Measurements from ENCODE around the gene MED6. TPM values are rescaled to one million over a fixed set of nuclear protein-coding genes. Genes with fewer than 3 reads are reported as not detected.
A peak's percentile ranks its signal among the peaks of the same experiment; 100 is the strongest.

MED6 gene
- total and polyA plus RNA-seq, 12 donors = 6.9 to 49.5 (median 30.9) TPM

DNA sequence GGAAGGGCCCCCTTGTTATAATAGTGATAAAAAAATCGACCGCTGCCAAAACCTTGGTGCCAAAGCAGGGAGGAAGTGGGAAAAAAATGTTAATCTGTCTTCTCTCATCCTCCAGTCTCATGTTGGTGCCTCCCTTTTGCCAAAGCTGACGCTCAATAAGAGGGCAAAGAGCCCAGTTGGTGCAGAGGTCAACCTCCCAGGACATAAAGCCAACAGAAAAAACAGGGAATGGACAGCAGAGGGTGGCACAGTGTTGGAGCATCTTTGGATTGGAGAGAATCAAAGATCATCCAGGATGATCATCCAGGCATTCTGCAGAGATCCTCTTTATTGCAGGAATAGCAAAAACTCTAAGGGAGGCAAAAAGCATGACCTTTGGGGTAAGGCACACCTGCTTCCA lies 31.5 kb upstream of the MED6 start:
- TF ChIP-seq, protein P1, sequence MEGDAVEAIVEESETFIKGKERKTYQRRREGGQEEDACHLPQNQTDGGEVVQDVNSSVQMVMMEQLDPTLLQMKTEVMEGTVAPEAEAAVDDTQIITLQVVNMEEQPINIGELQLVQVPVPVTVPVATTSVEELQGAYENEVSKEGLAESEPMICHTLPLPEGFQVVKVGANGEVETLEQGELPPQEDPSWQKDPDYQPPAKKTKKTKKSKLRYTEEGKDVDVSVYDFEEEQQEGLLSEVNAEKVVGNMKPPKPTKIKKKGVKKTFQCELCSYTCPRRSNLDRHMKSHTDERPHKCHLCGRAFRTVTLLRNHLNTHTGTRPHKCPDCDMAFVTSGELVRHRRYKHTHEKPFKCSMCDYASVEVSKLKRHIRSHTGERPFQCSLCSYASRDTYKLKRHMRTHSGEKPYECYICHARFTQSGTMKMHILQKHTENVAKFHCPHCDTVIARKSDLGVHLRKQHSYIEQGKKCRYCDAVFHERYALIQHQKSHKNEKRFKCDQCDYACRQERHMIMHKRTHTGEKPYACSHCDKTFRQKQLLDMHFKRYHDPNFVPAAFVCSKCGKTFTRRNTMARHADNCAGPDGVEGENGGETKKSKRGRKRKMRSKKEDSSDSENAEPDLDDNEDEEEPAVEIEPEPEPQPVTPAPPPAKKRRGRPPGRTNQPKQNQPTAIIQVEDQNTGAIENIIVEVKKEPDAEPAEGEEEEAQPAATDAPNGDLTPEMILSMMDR (IDR thresholded peaks at IDR 0.05) = no peak
- TF ChIP-seq POLR2A (IDR thresholded peaks at IDR 0.05) = no peak
- Histone ChIP-seq H3K4me3 (no peak overlapping the region), H3K9me3 (replicated peaks in 1 of 3) (no peaks in the 10 kb centered on the region), H3K27me3 (no peaks in the 10 kb centered on the region), H3K4me1 (replicated peaks in 1 of 2) (no peaks in the 10 kb centered on the region), H3K36me3 (replicated peaks in 1 of 2) (no peaks in the 10 kb centered on the region), H3K27ac (no peak overlapping the region)
- intact Hi-C loops (cut with DNase I) = no loop called here
- WGBS, 4 donors = 67 to 83% (median 77%) methylated on average over 3 of the region's 3 CpGs
- DNase-seq = no peak

DNA sequence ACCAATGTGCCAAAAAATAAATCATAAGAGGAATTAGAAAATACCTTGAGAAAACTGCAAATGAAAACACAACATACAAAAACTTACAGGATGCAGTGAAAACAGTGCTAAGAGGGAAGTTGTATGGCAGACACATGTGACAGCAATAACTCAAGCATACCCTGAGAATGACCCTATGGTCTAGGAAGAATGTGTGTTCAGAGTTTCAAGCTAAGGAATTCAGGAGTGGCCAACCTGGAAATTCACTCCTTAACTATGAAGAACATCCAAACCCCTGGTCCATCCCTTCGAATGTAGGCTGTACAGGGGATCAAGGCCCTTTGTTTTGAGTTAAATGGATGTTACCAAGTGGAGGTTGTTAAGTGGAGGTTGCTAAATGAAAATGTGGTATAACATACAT lies 24.5 kb upstream of the MED6 start:
- no peak for DNase-seq
- H3K4me3 ChIP-seq = no peak overlapping the region
- TF ChIP-seq, protein P1 (IDR thresholded peaks at IDR 0.05) = no peak
- TF ChIP-seq POLR2A (IDR thresholded peaks at IDR 0.05) = no peak
- 33 to 73% (median 54%) methylated on average over 1 of the region's 1 CpG for WGBS, 4 donors
- no peak overlapping the region for H3K27ac ChIP-seq
- H3K36me3 ChIP-seq (replicated peaks in 1 of 2) = no peaks in the 10 kb centered on the region
- no peaks in the 10 kb centered on the region for H3K9me3 ChIP-seq (replicated peaks in 1 of 3)
- no peaks in the 10 kb centered on the region for H3K27me3 ChIP-seq
- intact Hi-C loops (cut with DNase I) = loop anchor here in 1 of 2 donors (5.0 kb wide), 1 partner anchor 87 kb away; no protein-coding TSS in a partner anchor
- H3K4me1 ChIP-seq (replicated peaks in 1 of 2) = no peaks in the 10 kb centered on the region

DNA sequence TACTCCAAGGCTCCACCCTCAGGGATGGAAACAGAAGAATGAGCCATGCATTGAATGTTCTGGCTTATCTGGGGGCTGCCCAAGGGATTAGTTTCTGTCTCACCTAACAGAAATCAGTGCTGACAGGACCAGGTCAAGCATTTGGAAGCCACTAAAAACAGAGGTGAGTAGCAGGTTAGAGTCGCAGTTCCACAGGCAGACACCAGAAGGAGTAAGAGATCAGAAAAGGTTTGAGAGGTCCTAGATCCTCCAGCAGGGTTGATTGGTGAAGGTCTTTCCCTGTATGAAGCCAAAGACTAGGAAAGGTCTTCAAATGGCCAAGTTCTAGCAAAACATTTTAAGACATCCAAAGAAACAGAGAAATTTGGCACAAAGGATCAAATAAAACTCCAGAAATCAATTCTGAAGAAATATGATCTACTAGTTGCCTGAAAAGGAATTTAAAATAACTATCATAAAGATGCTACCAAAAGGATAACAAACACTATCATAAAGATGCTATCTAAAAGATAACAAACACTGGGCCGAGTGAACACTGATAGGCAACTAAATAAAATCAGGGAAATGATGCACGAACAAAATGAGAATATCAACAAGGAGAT lies 21.8 kb upstream of the MED6 start:
- Histone ChIP-seq H3K9me3 (replicated peaks in 1 of 3) (no peaks in the 10 kb centered on the region), H3K4me1 (replicated peaks in 1 of 2) (no peaks in the 10 kb centered on the region), H3K27ac (no peak overlapping the region), H3K27me3 (no peaks in the 10 kb centered on the region), H3K36me3 (replicated peaks in 1 of 2) (no peaks in the 10 kb centered on the region), H3K4me3 (no peak overlapping the region)
- 30 to 41% (median 33%) methylated on average over 3 of the region's 3 CpGs for WGBS, 4 donors
- peak in 4 of 7 donors; percentile 27 to 55 (median 45) for DNase-seq
- TF ChIP-seq POLR2A (IDR thresholded peaks at IDR 0.05) = no peak
- TF ChIP-seq, protein P1 (IDR thresholded peaks at IDR 0.05) = peak; percentile 19 to 81 (median 64)
- intact Hi-C loops (cut with DNase I) = loop anchor here in 1 of 2 donors (5.0 kb wide), 1 partner anchor 90 kb away; no protein-coding TSS in a partner anchor

DNA sequence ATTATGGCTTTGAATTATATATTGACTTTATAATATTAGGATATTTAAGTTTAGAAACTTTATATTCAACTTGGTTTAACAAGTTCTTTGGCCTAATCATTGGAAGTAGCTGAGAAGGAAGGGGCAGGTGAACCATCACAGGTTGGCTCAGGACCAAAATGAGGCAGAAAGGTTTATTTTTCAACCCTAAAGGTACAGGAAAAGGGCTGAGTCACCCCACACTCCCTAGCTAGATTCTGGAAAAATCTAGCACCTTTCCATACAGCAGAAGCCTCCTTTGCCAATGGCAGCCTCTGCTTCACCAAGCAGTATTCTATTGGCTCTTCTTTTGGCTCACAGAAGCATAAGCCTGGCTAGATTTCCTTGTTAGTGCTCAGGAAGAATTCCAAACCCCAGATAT lies 19.3 kb upstream of the MED6 start:
- TF ChIP-seq, protein P1 (IDR thresholded peaks at IDR 0.05) = no peak
- no peak for TF ChIP-seq POLR2A (IDR thresholded peaks at IDR 0.05)
- H3K27ac ChIP-seq = no peak overlapping the region
- no peak for DNase-seq
- intact Hi-C loops (cut with DNase I) = loop anchor here in 1 of 2 donors (5.0 kb wide), 1 partner anchor 93 kb away; no protein-coding TSS in a partner anchor
- no peak overlapping the region for H3K4me3 ChIP-seq
- H3K9me3 ChIP-seq (replicated peaks in 1 of 3) = no peaks in the 10 kb centered on the region
- no peaks in the 10 kb centered on the region for H3K27me3 ChIP-seq
- no peaks in the 10 kb centered on the region for H3K4me1 ChIP-seq (replicated peaks in 1 of 2)
- no peaks in the 10 kb centered on the region for H3K36me3 ChIP-seq (replicated peaks in 1 of 2)

All from adrenal gland (tissue), 12 donors.